HG03457 (cell line): ENCODE data around the gene STK11IP.
A peak's percentile ranks its signal among the peaks of the same experiment; 100 is the strongest.
"Not testable (repeated sequence)": the region's sequence is repeated elsewhere in the genome, so short reads cannot be mapped to it uniquely, and the experiment has no call there.

Experiments
- ATAC-seq: cut with Tn5 transposase; IDR thresholded peaks from one replicate; pipeline ENCODE4 v1.9.1; 2021; ENCODE audit warnings: moderate number of reproducible peaks; ENCODE audit not compliant: unreplicated experiment

The STK11IP gene

GRCh38 chr2:219645631-219646527 is 48.2 kb downstream of the STK11IP start:
- ATAC-seq = no peak

GRCh38 chr2:219648176-219648575 is 50.5 kb downstream of the STK11IP start:
- no peak for ATAC-seq

- ATAC-seq = no peak
These were observed 51.3 kb downstream of the STK11IP start for GRCh38 chr2:219648963-219649362.

GRCh38 chr2:219650426-219651248 is 53.0 kb downstream of the STK11IP start:
- ATAC-seq = no peak

GRCh38 chr2:219651656-219652055 is 54.0 kb downstream of the STK11IP start:
- ATAC-seq = not testable (repeated sequence)

GRCh38 chr2:219656526-219656925 is 58.9 kb downstream of the STK11IP start:
- ATAC-seq = no peak

- no peak for ATAC-seq
These were observed 60.7 kb downstream of the STK11IP start for GRCh38 chr2:219658196-219658846.

- no peak for ATAC-seq
These were observed 61.2 kb downstream of the STK11IP start for GRCh38 chr2:219658874-219659273.

GRCh38 chr2:219661197-219661954 is 63.7 kb downstream of the STK11IP start:
- peak; percentile 98 for ATAC-seq

- no peak for ATAC-seq
These were observed 64.3 kb downstream of the STK11IP start for GRCh38 chr2:219661955-219662395.

- ATAC-seq = no peak
These were observed 64.9 kb downstream of the STK11IP start for GRCh38 chr2:219662566-219662965.

GRCh38 chr2:219663116-219663762 is 65.6 kb downstream of the STK11IP start:
- ATAC-seq = no peak

GRCh38 chr2:219664041-219664440 is 66.4 kb downstream of the STK11IP start:
- no peak for ATAC-seq

GRCh38 chr2:219664944-219665343 is 67.3 kb downstream of the STK11IP start:
- ATAC-seq = no peak

GRCh38 chr2:219665926-219666325 is 68.3 kb downstream of the STK11IP start:
- ATAC-seq = no peak
